ENCODE data around the gene RBM22. TPM values are rescaled to one million over a fixed set of nuclear protein-coding genes. Genes with fewer than 3 reads are reported as not detected.

The RBM22 gene
- total and polyA plus RNA-seq, 2 donors, result 38.4 to 76.7 TPM

DNA sequence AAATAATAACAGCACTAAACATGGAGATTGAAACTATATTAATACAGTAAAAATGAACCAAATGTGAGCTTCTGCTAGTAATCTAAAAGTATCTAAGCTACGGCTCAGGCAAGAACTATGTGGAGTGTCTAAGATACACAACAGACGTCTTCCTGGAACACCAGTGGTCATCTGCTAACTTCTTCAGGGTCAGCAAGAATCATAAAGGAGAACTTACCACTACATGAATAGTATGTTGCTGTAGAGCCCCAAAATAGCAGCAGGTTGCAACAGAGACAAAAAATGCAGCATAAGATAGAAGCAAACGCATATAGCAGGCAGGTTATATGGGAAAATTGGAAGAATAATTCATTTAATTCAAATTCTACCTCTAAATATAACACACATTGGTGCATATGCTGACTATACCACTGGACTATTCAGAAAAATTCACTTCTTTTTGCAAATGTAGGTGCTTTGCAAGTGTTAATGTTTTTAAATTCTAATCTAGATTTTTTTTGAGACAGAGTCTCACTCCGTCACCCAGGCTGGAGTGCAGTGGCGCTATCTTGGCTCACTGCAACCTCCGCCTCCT, 30.9 kb upstream of the RBM22 start:
- Histone ChIP-seq H3K36me3 (ENCODE audit: control insufficient read depth in 2 of 2, insufficient read depth in 2 of 2, low read length in 1 of 2) (peaks cover 25 to 75% of the 10 kb centered on the region in 2 donors), H3K4me3 (ENCODE audit: low read length in 2 of 2) (no peak overlapping the region), H3K27ac (ENCODE audit: low read depth in 1 of 2, low read length in 1 of 2) (no peak overlapping the region), H3K27me3 (ENCODE audit: control insufficient read depth in 2 of 2, insufficient read depth in 1 of 2, low read length in 1 of 2) (no peaks in the 10 kb centered on the region), H3K9me3 (ENCODE audit: control insufficient read depth in 2 of 2, insufficient read depth in 1 of 2, low read length in 1 of 2) (no peaks in the 10 kb centered on the region), H3K4me1 (ENCODE audit: control insufficient read depth in 2 of 2, insufficient read depth in 2 of 2, low read length in 2 of 2) (no peaks in the 10 kb centered on the region)
- WGBS, result 98% methylated on average over 6 of the region's 6 CpGs
- DNase-seq (ENCODE audit: low read depth in 6 of 9, low spot score in 9 of 9), result no peak

DNA sequence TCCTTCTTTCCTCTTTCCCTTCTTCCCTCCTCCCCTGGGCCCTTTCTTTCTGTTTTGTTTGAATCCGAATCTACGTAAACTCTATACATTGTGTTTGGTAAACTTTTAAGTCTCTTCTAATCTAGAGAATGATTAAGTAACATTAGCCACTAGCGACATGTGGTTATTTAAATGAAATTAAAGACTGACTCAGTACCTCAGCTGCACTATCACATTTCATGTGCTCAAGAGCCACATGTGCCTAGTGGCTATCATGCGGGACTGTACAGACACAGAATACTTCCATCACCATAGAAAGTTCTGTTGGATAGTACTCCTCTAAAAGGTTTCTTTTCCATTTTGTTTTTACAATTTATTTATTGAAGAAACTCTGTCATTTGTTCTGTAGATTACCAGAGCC, 29.0 kb upstream of the RBM22 start:
- Histone ChIP-seq H3K4me1 (ENCODE audit: control insufficient read depth in 2 of 2, insufficient read depth in 2 of 2, low read length in 2 of 2) (no peaks in the 10 kb centered on the region), H3K9me3 (ENCODE audit: control insufficient read depth in 2 of 2, insufficient read depth in 1 of 2, low read length in 1 of 2) (no peaks in the 10 kb centered on the region)
- no peak for DNase-seq (ENCODE audit: low read depth in 6 of 9, low spot score in 9 of 9)

DNA sequence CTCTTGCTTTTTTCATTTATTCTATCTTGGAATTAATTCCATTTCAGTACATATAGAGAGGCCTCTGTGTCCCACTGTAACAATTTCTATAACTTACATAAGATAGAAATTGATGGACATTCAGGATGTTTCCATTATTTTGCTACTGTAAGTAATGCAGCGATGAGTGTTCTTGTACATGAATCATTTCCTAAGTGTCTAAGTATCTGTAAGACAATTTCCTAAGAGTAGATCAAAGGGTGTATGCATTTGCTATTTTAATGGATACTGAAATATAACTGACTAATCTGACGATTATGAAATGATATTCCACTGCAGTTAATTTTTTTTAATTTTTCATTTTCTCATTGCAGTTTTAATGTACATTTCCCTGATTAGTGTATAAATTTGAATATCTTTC, 23.0 kb upstream of the RBM22 start:
- WGBS, result 70% methylated on average over 2 of the region's 2 CpGs

More for the DNA sequence above, 29.0 kb upstream of the RBM22 start:
- H3K4me3 ChIP-seq (ENCODE audit: low read length in 2 of 2), result no peak overlapping the region
- peaks cover 24 to 76% of the 10 kb centered on the region in 2 donors for H3K36me3 ChIP-seq (ENCODE audit: control insufficient read depth in 2 of 2, insufficient read depth in 2 of 2, low read length in 1 of 2)
- no peaks in the 10 kb centered on the region for H3K27me3 ChIP-seq (ENCODE audit: control insufficient read depth in 2 of 2, insufficient read depth in 1 of 2, low read length in 1 of 2)
- WGBS, result 83% methylated on average over 4 of the region's 4 CpGs
- H3K27ac ChIP-seq (ENCODE audit: low read depth in 1 of 2, low read length in 1 of 2), result no peak overlapping the region

DNA sequence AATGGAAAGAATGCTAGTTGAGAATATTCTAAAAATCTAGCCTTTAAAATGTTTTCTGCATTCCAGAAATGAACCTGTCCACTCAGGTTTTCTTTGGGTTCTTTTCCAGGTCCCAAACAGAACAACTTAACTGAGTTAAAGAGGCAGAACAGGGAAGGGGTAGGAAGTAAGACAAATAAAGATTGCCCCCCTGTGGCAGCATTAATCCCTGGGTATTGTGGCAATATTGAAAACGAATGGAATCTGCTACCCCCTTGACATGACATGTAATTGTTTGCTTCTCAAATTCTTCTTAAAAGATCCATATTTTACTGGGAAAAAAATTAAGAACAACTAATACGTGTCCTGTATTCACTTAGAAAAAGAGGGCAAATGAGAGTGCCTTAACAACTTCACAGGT, 9.3 kb upstream of the RBM22 start:
- DNase-seq (ENCODE audit: low read depth in 6 of 9, low spot score in 9 of 9), result peak in 1 of 9 donors; percentile 9
- H3K27me3 ChIP-seq (ENCODE audit: control insufficient read depth in 2 of 2, insufficient read depth in 1 of 2, low read length in 1 of 2), result no peaks in the 10 kb centered on the region
- whole genome bisulfite sequencing, result 79% methylated on average over 2 of the region's 2 CpGs
- H3K9me3 ChIP-seq (ENCODE audit: control insufficient read depth in 2 of 2, insufficient read depth in 1 of 2, low read length in 1 of 2), result no peaks in the 10 kb centered on the region
- no peaks in the 10 kb centered on the region for H3K4me1 ChIP-seq (ENCODE audit: control insufficient read depth in 2 of 2, insufficient read depth in 2 of 2, low read length in 2 of 2)
- H3K4me3 ChIP-seq (ENCODE audit: low read length in 2 of 2), result no peak overlapping the region
- no peak overlapping the region for H3K27ac ChIP-seq (ENCODE audit: low read depth in 1 of 2, low read length in 1 of 2)
- H3K36me3 ChIP-seq (ENCODE audit: control insufficient read depth in 2 of 2, insufficient read depth in 2 of 2, low read length in 1 of 2), result peaks cover 29 to 62% of the 10 kb centered on the region in 2 donors

More for the DNA sequence above, 23.0 kb upstream of the RBM22 start:
- Histone ChIP-seq H3K27me3 (ENCODE audit: control insufficient read depth in 2 of 2, insufficient read depth in 1 of 2, low read length in 1 of 2) (no peaks in the 10 kb centered on the region), H3K4me3 (ENCODE audit: low read length in 2 of 2) (no peak overlapping the region), H3K9me3 (ENCODE audit: control insufficient read depth in 2 of 2, insufficient read depth in 1 of 2, low read length in 1 of 2) (no peaks in the 10 kb centered on the region), H3K36me3 (ENCODE audit: control insufficient read depth in 2 of 2, insufficient read depth in 2 of 2, low read length in 1 of 2) (peaks cover 15 to 74% of the 10 kb centered on the region in 2 donors), H3K4me1 (ENCODE audit: control insufficient read depth in 2 of 2, insufficient read depth in 2 of 2, low read length in 2 of 2) (no peaks in the 10 kb centered on the region), H3K27ac (ENCODE audit: low read depth in 1 of 2, low read length in 1 of 2) (no peak overlapping the region)
- DNase-seq (ENCODE audit: low read depth in 6 of 9, low spot score in 9 of 9), result no peak

DNA sequence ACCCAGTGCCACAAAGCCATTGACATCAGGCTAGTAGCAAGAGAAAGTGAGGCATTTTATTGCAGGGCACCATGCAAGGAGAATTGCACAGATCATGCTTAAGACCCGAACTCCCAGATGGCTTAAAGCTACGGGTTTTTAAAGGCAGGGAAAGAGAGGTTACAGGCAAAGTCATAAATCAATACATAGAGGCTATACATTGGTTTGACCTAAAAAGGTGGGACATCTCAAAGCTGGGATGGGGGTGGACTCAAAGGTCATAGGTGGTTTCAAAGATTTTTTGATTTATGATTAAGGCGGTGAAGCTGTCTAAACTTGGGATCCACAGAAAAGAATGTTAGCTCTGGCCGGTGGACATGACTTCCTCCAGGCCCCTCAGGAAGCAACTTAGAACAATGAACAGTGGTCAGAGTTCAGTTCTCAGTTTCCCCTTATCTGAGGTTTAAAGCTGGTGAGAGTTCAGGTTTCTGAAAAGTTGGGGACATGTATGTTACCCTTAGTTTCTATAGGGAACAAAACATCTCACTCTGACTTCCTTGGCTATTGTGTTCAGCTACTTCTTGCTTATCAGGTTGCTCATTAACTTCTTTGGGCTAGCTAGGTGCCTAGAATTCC, 6.0 kb upstream of the RBM22 start:
- Histone ChIP-seq H3K9me3 (ENCODE audit: control insufficient read depth in 2 of 2, insufficient read depth in 1 of 2, low read length in 1 of 2) (no peaks in the 10 kb centered on the region), H3K27me3 (ENCODE audit: control insufficient read depth in 2 of 2, insufficient read depth in 1 of 2, low read length in 1 of 2) (peaks cover 0 to 2% of the 10 kb centered on the region in 2 donors), H3K4me3 (ENCODE audit: low read length in 2 of 2) (no peak overlapping the region), H3K36me3 (ENCODE audit: control insufficient read depth in 2 of 2, insufficient read depth in 2 of 2, low read length in 1 of 2) (peaks cover 12 to 35% of the 10 kb centered on the region in 2 donors), H3K27ac (ENCODE audit: low read depth in 1 of 2, low read length in 1 of 2) (no peak overlapping the region), H3K4me1 (ENCODE audit: control insufficient read depth in 2 of 2, insufficient read depth in 2 of 2, low read length in 2 of 2) (no peaks in the 10 kb centered on the region)
- WGBS, result 86% methylated on average over 4 of the region's 4 CpGs
- DNase-seq (ENCODE audit: low read depth in 6 of 9, low spot score in 9 of 9), result no peak

DNA sequence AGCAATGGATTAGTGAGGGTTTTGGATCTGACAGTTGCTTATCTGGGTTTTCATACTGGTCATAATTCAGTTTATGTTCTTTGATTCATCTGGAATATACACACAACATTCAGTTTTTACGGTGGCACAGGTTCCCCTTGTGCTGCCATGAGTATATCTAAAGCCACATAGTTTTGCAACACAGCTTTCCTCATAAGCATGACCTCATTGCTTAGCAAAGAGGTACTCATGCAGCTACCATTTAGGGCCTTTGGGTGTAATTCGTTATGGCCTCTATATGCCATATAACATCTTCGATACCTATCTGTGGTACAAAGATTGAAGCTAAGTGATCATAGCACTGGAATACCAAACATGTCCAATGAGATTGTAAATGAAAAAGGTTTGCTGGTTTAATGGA, 2.9 kb upstream of the RBM22 start:
- Histone ChIP-seq H3K4me1 (ENCODE audit: control insufficient read depth in 2 of 2, insufficient read depth in 2 of 2, low read length in 2 of 2) (peaks cover 7% of the 10 kb centered on the region in 2 donors), H3K9me3 (ENCODE audit: control insufficient read depth in 2 of 2, insufficient read depth in 1 of 2, low read length in 1 of 2) (peaks cover 0 to 4% of the 10 kb centered on the region in 2 donors), H3K36me3 (ENCODE audit: control insufficient read depth in 2 of 2, insufficient read depth in 2 of 2, low read length in 1 of 2) (peaks cover 2 to 14% of the 10 kb centered on the region in 2 donors), H3K27ac (ENCODE audit: low read depth in 1 of 2, low read length in 1 of 2) (no peak overlapping the region), H3K27me3 (ENCODE audit: control insufficient read depth in 2 of 2, insufficient read depth in 1 of 2, low read length in 1 of 2) (peaks cover 0 to 2% of the 10 kb centered on the region in 2 donors), H3K4me3 (ENCODE audit: low read length in 2 of 2) (no peak overlapping the region)
- no peak for DNase-seq (ENCODE audit: low read depth in 6 of 9, low spot score in 9 of 9)
- 90% methylated on average over 3 of the region's 3 CpGs for WGBS

DNA sequence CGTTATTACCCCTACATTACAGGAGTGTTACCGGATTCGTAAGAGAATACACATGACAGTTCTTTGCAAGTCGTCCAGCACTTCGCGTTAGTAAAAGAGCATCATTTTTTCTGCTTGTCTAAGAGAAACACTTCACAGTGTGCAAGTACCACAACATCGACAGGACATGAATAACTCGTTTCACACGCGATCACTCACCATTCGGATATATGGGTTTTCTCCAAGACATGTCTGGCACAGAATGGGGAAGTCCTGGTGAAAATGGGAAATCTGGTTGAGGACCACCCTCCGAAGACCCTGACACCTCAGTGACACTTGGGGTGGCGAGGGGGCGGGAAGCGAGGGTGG, 642 bp downstream of the RBM22 start:
- WGBS, result 8% methylated on average over 15 of the region's 15 CpGs
- Histone ChIP-seq H3K4me3 (ENCODE audit: low read length in 2 of 2) (peak overlapping the region; percentile 98 to 99), H3K4me1 (ENCODE audit: control insufficient read depth in 2 of 2, insufficient read depth in 2 of 2, low read length in 2 of 2) (peaks cover 7% of the 10 kb centered on the region in 2 donors), H3K27me3 (ENCODE audit: control insufficient read depth in 2 of 2, insufficient read depth in 1 of 2, low read length in 1 of 2) (peaks cover 0 to 2% of the 10 kb centered on the region in 2 donors), H3K9me3 (ENCODE audit: control insufficient read depth in 2 of 2, insufficient read depth in 1 of 2, low read length in 1 of 2) (peaks cover 0 to 4% of the 10 kb centered on the region in 2 donors), H3K27ac (ENCODE audit: low read depth in 1 of 2, low read length in 1 of 2) (peak overlapping the region; percentile 95 to 97), H3K36me3 (ENCODE audit: control insufficient read depth in 2 of 2, insufficient read depth in 2 of 2, low read length in 1 of 2) (peaks cover 34 to 41% of the 10 kb centered on the region in 2 donors)
- peak in 1 of 9 donors; percentile 4 for DNase-seq (ENCODE audit: low read depth in 6 of 9, low spot score in 9 of 9)

DNA sequence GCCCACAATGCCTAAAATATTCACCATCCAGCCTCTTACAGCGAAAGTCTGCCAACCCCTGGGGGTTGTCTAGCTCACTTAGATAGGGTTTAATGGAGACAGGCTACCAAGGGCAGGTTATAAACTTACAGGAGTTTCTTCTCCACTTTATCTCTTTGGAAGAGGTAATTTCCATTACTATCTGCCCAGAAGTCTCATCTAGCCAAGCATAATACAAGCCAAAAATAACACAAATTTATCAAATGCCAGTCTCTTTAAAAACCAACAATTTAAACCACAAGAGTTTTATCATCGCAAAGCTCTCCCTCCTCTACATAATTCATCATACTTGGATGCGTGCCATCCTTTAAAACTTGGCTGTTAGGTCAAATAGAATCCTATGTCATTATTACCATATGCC, 6.2 kb downstream of the RBM22 start:
- H3K4me1 ChIP-seq (ENCODE audit: control insufficient read depth in 2 of 2, insufficient read depth in 2 of 2, low read length in 2 of 2), result peaks cover 2 to 4% of the 10 kb centered on the region in 2 donors
- no peaks in the 10 kb centered on the region for H3K9me3 ChIP-seq (ENCODE audit: control insufficient read depth in 2 of 2, insufficient read depth in 1 of 2, low read length in 1 of 2)
- no peak for DNase-seq (ENCODE audit: low read depth in 6 of 9, low spot score in 9 of 9)
- H3K27ac ChIP-seq (ENCODE audit: low read depth in 1 of 2, low read length in 1 of 2), result no peak overlapping the region
- peaks cover 78 to 91% of the 10 kb centered on the region in 2 donors for H3K36me3 ChIP-seq (ENCODE audit: control insufficient read depth in 2 of 2, insufficient read depth in 2 of 2, low read length in 1 of 2)
- 94% methylated on average over 3 of the region's 3 CpGs for WGBS
- no peaks in the 10 kb centered on the region for H3K27me3 ChIP-seq (ENCODE audit: control insufficient read depth in 2 of 2, insufficient read depth in 1 of 2, low read length in 1 of 2)
- H3K4me3 ChIP-seq (ENCODE audit: low read length in 2 of 2), result no peak overlapping the region

DNA sequence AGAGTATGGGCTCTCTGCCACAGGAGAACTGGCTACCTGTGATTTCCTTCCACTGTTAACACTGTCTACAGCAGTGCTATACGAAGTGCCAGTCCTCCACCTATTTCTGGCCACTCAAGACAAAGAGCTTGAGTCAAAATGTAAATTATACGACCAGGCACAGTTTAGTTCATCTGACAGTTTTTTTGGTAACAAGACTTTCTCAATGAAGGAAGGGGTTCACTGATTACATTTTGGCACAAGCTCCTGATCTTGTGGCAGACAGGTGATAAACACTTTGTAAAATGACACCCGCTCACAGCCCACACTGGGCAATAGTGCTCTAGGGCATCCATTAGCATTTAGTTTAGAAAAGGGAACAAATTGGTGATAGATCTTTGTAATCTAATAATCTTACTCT, 8.6 kb downstream of the RBM22 start:
- WGBS, result 95% methylated on average over 3 of the region's 3 CpGs
- DNase-seq (ENCODE audit: low read depth in 6 of 9, low spot score in 9 of 9), result no peak
- H3K36me3 ChIP-seq (ENCODE audit: control insufficient read depth in 2 of 2, insufficient read depth in 2 of 2, low read length in 1 of 2), result peaks cover 69 to 76% of the 10 kb centered on the region in 2 donors
- H3K27me3 ChIP-seq (ENCODE audit: control insufficient read depth in 2 of 2, insufficient read depth in 1 of 2, low read length in 1 of 2), result no peaks in the 10 kb centered on the region
- no peak overlapping the region for H3K4me3 ChIP-seq (ENCODE audit: low read length in 2 of 2)
- no peak overlapping the region for H3K27ac ChIP-seq (ENCODE audit: low read depth in 1 of 2, low read length in 1 of 2)
- no peaks in the 10 kb centered on the region for H3K9me3 ChIP-seq (ENCODE audit: control insufficient read depth in 2 of 2, insufficient read depth in 1 of 2, low read length in 1 of 2)
- no peaks in the 10 kb centered on the region for H3K4me1 ChIP-seq (ENCODE audit: control insufficient read depth in 2 of 2, insufficient read depth in 2 of 2, low read length in 2 of 2)
